Measurements from ENCODE around the gene EVA1C.
"Not testable (repeated sequence)": the region's sequence is repeated elsewhere in the genome, so short reads cannot be mapped to it uniquely, and the experiment has no call there.

The EVA1C gene

GRCh38 chr21:32506411-32506965, 94.0 kb downstream of the EVA1C start:
- DNase-seq: not testable (repeated sequence)

GRCh38 chr21:32507342-32507919, 94.9 kb downstream of the EVA1C start:
- DNase-seq: no peak

- not testable (repeated sequence) for DNase-seq
These were observed 95.5 kb downstream of the EVA1C start for GRCh38 chr21:32508036-32508435.

GRCh38 chr21:32508558-32508957, 96.1 kb downstream of the EVA1C start:
- no peak for DNase-seq

- DNase-seq: not testable (repeated sequence)
These were observed 96.5 kb downstream of the EVA1C start for GRCh38 chr21:32508975-32509374.

GRCh38 chr21:32514275-32515055, 102.0 kb downstream of the EVA1C start:
- no peak for DNase-seq

- no peak for DNase-seq
These were observed 103.4 kb downstream of the EVA1C start for GRCh38 chr21:32515874-32516273.

GRCh38 chr21:32516756-32517649, 104.5 kb downstream of the EVA1C start:
- DNase-seq: no peak

GRCh38 chr21:32519945-32520874, 107.7 kb downstream of the EVA1C start:
- DNase-seq: no peak

- DNase-seq: no peak
These were observed 108.6 kb downstream of the EVA1C start for GRCh38 chr21:32520875-32521735.

- DNase-seq: no peak
These were observed 109.3 kb downstream of the EVA1C start for GRCh38 chr21:32521736-32522355.

- no peak for DNase-seq
These were observed 111.0 kb downstream of the EVA1C start for GRCh38 chr21:32523463-32523862.

GRCh38 chr21:32523988-32524719, 111.6 kb downstream of the EVA1C start:
- no peak for DNase-seq

- no peak for DNase-seq
These were observed 112.8 kb downstream of the EVA1C start for GRCh38 chr21:32525282-32525681.

- no peak for DNase-seq
These were observed 117.2 kb downstream of the EVA1C start for GRCh38 chr21:32529679-32530078.

GRCh38 chr21:32530809-32531208, 118.3 kb downstream of the EVA1C start:
- DNase-seq: not testable (repeated sequence)

GRCh38 chr21:32531561-32531960, 119.1 kb downstream of the EVA1C start:
- not testable (repeated sequence) for DNase-seq

GRCh38 chr21:32532636-32533035, 120.1 kb downstream of the EVA1C start:
- DNase-seq: no peak

GRCh38 chr21:32533053-32533452, 120.5 kb downstream of the EVA1C start:
- DNase-seq: no peak

GRCh38 chr21:32533611-32534010, 121.1 kb downstream of the EVA1C start:
- DNase-seq: no peak
